Ramos (cell line): ENCODE results near the gene MOB2.

Experiments
- in situ Hi-C: fragments of 300-500 bp; cut with MboI; formaldehyde crosslinking; loops from one replicate; pipeline ENCODE4 v1.14.3; 2022; ENCODE audit warnings: low sequenced_read_pairs; ENCODE audit not compliant: unreplicated experiment

MOB2 gene

GRCh38 chr11:1460396-1460985 is 26.1 kb downstream of the MOB2 start:
- in situ Hi-C loops, result no loop called here

GRCh38 chr11:1459764-1460395 is 26.7 kb downstream of the MOB2 start:
- in situ Hi-C loops, result no loop called here

GRCh38 chr11:1459219-1459575 is 27.4 kb downstream of the MOB2 start:
- in situ Hi-C loops, result no loop called here

GRCh38 chr11:1458340-1459218 is 28.0 kb downstream of the MOB2 start:
- in situ Hi-C loops, result no loop called here

- in situ Hi-C loops, result no loop called here
These were observed 28.7 kb downstream of the MOB2 start for GRCh38 chr11:1457856-1458255.

- in situ Hi-C loops, result no loop called here
These were observed 29.3 kb downstream of the MOB2 start for GRCh38 chr11:1457326-1457680.

- in situ Hi-C loops, result no loop called here
These were observed 29.8 kb downstream of the MOB2 start for GRCh38 chr11:1456596-1457325.

GRCh38 chr11:1456176-1456575 is 30.4 kb downstream of the MOB2 start:
- in situ Hi-C loops, result no loop called here

- in situ Hi-C loops, result no loop called here
These were observed 30.9 kb downstream of the MOB2 start for GRCh38 chr11:1455763-1456060.

GRCh38 chr11:1455032-1455762 is 31.4 kb downstream of the MOB2 start:
- in situ Hi-C loops, result no loop called here

- in situ Hi-C loops, result no loop called here
These were observed 32.0 kb downstream of the MOB2 start for GRCh38 chr11:1454576-1454975.

- in situ Hi-C loops, result no loop called here
These were observed 33.0 kb downstream of the MOB2 start for GRCh38 chr11:1453611-1454034.

GRCh38 chr11:1452744-1453143 is 33.8 kb downstream of the MOB2 start:
- in situ Hi-C loops, result no loop called here

- in situ Hi-C loops, result no loop called here
These were observed 34.7 kb downstream of the MOB2 start for GRCh38 chr11:1451781-1452470.

- in situ Hi-C loops, result no loop called here
These were observed 35.4 kb downstream of the MOB2 start for GRCh38 chr11:1450949-1451710.

- in situ Hi-C loops, result no loop called here
These were observed 36.2 kb downstream of the MOB2 start for GRCh38 chr11:1450344-1450875.

GRCh38 chr11:1449490-1450243 is 36.9 kb downstream of the MOB2 start:
- in situ Hi-C loops, result no loop called here

GRCh38 chr11:1448882-1449281 is 37.7 kb downstream of the MOB2 start:
- in situ Hi-C loops, result no loop called here
